ENCODE data around the gene PPP2R2C. TPM values are rescaled to one million over a fixed set of nuclear protein-coding genes. Genes with fewer than 3 reads are reported as not detected.

The PPP2R2C gene
- total RNA-seq, 2 donors from 2014 or later, result 0.05 to 0.35 TPM

- no peak for TF ChIP-seq CTCF (IDR thresholded peaks at IDR 0.05)
- H3K9ac ChIP-seq (ENCODE audit: low read depth in 2 of 2, low read length in 2 of 2), result no peak overlapping the region
- no peak for DNase-seq
- no peaks in the 10 kb centered on the region for H3K36me3 ChIP-seq
- H3K4me1 ChIP-seq, result no peaks in the 10 kb centered on the region
- H3K9me3 ChIP-seq, result no peaks in the 10 kb centered on the region
- no peaks in the 10 kb centered on the region for H3K27me3 ChIP-seq
- intact Hi-C loops (cut with DNase I), result no loop called here
- no peak overlapping the region for H3K27ac ChIP-seq
- no peak overlapping the region for H3K4me3 ChIP-seq
Observed at GRCh38 chr4:6416518-6417286, 55.7 kb downstream of the PPP2R2C start.

- no peak overlapping the region for H3K4me3 ChIP-seq
- no peaks in the 10 kb centered on the region for H3K9me3 ChIP-seq
- H3K27me3 ChIP-seq, result no peaks in the 10 kb centered on the region
- no peak for DNase-seq
- no peak overlapping the region for H3K27ac ChIP-seq
- TF ChIP-seq CTCF (IDR thresholded peaks at IDR 0.05), result no peak
- intact Hi-C loops (cut with DNase I), result no loop called here
- no peak overlapping the region for H3K9ac ChIP-seq (ENCODE audit: low read depth in 2 of 2, low read length in 2 of 2)
- no peaks in the 10 kb centered on the region for H3K36me3 ChIP-seq
- H3K4me1 ChIP-seq, result no peaks in the 10 kb centered on the region
Observed at GRCh38 chr4:6415031-6415705, 57.2 kb downstream of the PPP2R2C start.

GRCh38 chr4:6414578-6414977, 57.8 kb downstream of the PPP2R2C start:
- no peaks in the 10 kb centered on the region for H3K36me3 ChIP-seq
- no peak overlapping the region for H3K4me3 ChIP-seq
- no peak for TF ChIP-seq CTCF (IDR thresholded peaks at IDR 0.05)
- no peak for DNase-seq
- intact Hi-C loops (cut with DNase I), result no loop called here
- H3K4me1 ChIP-seq, result no peaks in the 10 kb centered on the region
- no peak overlapping the region for H3K9ac ChIP-seq (ENCODE audit: low read depth in 2 of 2, low read length in 2 of 2)
- no peak overlapping the region for H3K27ac ChIP-seq
- no peaks in the 10 kb centered on the region for H3K9me3 ChIP-seq
- no peaks in the 10 kb centered on the region for H3K27me3 ChIP-seq

- intact Hi-C loops (cut with DNase I), result no loop called here
- Histone ChIP-seq H3K4me3 (no peak overlapping the region), H3K27me3 (no peaks in the 10 kb centered on the region), H3K4me1 (no peaks in the 10 kb centered on the region), H3K9ac (ENCODE audit: low read depth in 2 of 2, low read length in 2 of 2) (no peak overlapping the region), H3K27ac (no peak overlapping the region), H3K9me3 (no peaks in the 10 kb centered on the region), H3K36me3 (no peaks in the 10 kb centered on the region)
- DNase-seq, result no peak
- TF ChIP-seq CTCF (IDR thresholded peaks at IDR 0.05), result no peak
Observed at GRCh38 chr4:6410664-6411063, 61.8 kb downstream of the PPP2R2C start.

- no peak for DNase-seq
- Histone ChIP-seq H3K9ac (ENCODE audit: low read depth in 2 of 2, low read length in 2 of 2) (no peak overlapping the region), H3K27me3 (no peaks in the 10 kb centered on the region), H3K36me3 (no peaks in the 10 kb centered on the region), H3K27ac (no peak overlapping the region), H3K4me3 (no peak overlapping the region), H3K4me1 (no peaks in the 10 kb centered on the region), H3K9me3 (no peaks in the 10 kb centered on the region)
- intact Hi-C loops (cut with DNase I), result no loop called here
- no peak for TF ChIP-seq CTCF (IDR thresholded peaks at IDR 0.05)
Observed at GRCh38 chr4:6410068-6410467, 62.3 kb downstream of the PPP2R2C start.
